ENCODE results near the gene MYOT.

Gene MYOT

DNA sequence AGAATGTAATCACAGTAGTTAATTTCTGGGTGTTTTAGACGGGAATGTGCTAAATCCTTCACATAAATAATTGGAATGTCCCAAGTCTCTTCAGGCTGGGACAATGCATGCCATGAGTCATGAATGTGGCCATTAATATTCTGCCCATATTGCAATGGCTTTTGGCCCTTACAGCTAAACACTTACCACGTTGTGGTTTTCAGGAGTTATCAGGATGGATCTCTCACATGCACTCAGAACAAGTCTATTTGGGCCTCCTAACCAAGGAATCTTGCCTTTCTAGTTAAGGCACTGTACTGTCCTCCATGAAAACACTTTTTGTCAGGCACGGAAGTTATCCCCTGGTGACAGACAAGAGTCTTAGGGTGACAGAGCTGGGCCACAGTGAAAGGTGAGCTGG is 54.3 kb downstream of the MYOT start:
- no peak for DNase-seq
- Mint-ChIP-seq H3K9me3 (peaks cover 8% of the 10 kb centered on the region in 2 donors), H3K4me3 (no peak overlapping the region), H3K27me3 (no peaks in the 10 kb centered on the region), H3K27ac (no peak overlapping the region), H3K4me1 (no peaks in the 10 kb centered on the region)
- ATAC-seq, result no peak

GRCh38 chr5:137923856-137924255 is 56.2 kb downstream of the MYOT start:
- Mint-ChIP-seq H3K4me3 (no peak overlapping the region), H3K9me3 (no peaks in the 10 kb centered on the region), H3K27ac (no peak overlapping the region), H3K27me3 (no peaks in the 10 kb centered on the region), H3K4me1 (no peaks in the 10 kb centered on the region)
- DNase-seq, result no peak
- no peak for ATAC-seq

GRCh38 chr5:137932800-137933199 is 65.1 kb downstream of the MYOT start:
- Mint-ChIP-seq H3K9me3 (no peaks in the 10 kb centered on the region), H3K4me3 (no peak overlapping the region), H3K4me1 (peaks cover 6% of the 10 kb centered on the region), H3K27me3 (no peaks in the 10 kb centered on the region), H3K27ac (no peak overlapping the region)
- ATAC-seq (no peak), DNase-seq (no peak)

DNA sequence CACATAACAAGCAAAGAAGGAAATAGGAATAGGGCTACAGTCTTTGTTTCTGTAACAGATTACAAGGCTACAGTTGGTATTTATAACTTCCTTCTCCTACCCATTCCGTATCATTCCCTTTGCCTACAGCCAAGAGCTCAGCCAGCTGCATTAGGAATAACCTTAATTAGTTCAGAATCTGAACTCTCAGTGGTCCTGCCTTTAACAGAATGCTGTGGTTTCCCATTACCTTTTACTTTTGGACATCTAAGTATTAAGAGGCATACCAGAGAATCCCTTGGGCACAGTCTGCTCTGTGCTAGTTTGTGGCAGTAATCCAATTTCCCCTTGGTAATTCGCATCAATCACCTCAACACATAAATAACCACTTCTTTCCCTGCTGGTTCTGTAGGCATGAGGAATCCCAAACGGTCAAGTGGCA is 65.8 kb downstream of the MYOT start:
- ATAC-seq (no peak), DNase-seq (no peak)
- Mint-ChIP-seq H3K27me3 (no peaks in the 10 kb centered on the region), H3K9me3 (no peaks in the 10 kb centered on the region), H3K4me3 (no peak overlapping the region), H3K27ac (no peak overlapping the region), H3K4me1 (peaks cover 10% of the 10 kb centered on the region)

GRCh38 chr5:137935190-137935589 is 67.5 kb downstream of the MYOT start:
- DNase-seq (no peak), ATAC-seq (no peak)
- H3K4me1 Mint-ChIP-seq, result peaks cover 23% of the 10 kb centered on the region
- H3K9me3 Mint-ChIP-seq, result no peaks in the 10 kb centered on the region
- no peak overlapping the region for H3K4me3 Mint-ChIP-seq
- H3K27me3 Mint-ChIP-seq, result no peaks in the 10 kb centered on the region
- H3K27ac Mint-ChIP-seq, result no peak overlapping the region

DNA sequence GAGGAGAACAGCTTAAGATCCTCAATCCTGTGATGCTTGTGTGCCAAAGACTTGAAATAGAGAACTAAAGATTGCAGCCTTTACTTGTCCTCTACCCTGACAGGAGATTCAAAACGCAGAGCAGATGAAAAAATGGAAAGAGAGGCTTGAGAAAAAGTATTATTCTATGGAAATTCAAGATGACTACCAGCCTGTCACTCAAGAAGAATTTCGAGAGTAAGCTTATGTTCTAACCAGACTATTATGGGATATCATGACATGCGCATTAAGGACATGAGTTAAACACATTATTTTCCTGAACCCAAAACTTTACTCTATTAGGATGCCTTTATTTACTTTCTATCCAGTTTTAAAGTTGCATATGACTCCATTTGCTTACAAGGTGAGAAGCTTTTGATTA is 68.0 kb downstream of the MYOT start:
- ATAC-seq (no peak), DNase-seq (no peak)
- no peaks in the 10 kb centered on the region for H3K27me3 Mint-ChIP-seq
- H3K4me1 Mint-ChIP-seq, result peaks cover 23% of the 10 kb centered on the region
- no peaks in the 10 kb centered on the region for H3K9me3 Mint-ChIP-seq
- no peak overlapping the region for H3K4me3 Mint-ChIP-seq
- no peak overlapping the region for H3K27ac Mint-ChIP-seq
